GM18517 (cell line): Measurements from ENCODE around the gene FIGNL2.

Source experiments
- ATAC-seq: cut with Tn5 transposase; IDR thresholded peaks from one replicate; pipeline ENCODE4 v1.9.1; 2021; ENCODE audit warnings: mild to moderate bottlenecking, moderate library complexity; ENCODE audit not compliant: unreplicated experiment

The FIGNL2 gene

DNA sequence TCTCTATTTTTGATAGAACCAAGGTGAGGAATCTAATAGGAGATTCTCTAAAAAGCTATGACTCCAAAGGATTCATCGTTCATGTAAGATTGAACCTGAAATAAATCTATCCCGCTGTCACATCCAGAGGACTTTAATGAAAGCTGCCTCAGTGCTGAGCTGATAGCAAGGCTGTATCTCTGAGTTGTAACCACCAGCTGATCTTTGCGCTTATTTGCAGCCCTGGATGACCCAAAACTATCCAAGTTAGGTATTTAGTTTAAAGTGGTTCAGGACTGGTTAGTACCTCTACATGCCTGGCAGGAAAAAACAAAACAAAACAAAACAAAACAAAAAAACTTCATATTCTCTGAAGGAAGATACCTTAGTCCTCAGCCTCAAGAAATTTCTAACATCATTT, 30.6 kb upstream of the FIGNL2 start:
- no peak for ATAC-seq

DNA sequence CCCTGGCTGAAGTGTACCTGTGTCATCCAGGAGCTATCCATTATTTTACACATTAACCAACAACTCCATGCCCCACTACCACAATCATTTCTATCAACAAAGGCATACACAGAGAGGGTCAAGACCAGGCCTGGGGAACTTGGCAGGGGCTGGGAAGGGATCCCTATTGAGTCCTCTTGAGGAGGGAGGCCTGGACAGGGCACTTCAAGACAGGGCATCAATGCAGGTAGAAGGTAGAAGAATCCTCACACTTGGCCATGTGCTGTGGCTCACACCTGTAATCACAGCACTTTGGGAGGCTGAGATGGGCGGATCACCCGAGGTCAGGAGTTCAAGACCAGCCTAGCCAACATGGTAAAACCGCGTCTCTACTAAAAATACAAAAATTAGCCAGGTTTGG, 26.0 kb upstream of the FIGNL2 start:
- ATAC-seq = no peak

DNA sequence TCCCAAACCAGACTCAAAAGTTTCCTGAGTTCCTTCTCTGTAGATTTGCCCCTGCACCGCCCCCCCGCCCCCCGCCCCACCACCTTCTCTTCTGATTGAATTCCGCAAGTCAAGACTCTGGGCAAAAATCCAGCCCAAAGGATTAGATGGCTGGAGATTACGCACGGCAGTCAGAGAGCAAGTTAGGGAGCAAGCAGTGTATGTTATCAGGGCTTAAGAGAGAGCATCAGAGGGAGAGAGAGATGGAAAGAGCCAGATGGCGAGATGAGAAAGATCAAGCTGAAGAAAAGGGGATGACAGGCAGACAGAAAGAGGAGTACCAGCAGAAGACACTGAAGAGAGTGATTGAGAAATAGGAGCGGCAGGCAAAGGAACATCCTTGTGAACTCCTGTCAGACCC, 25.5 kb upstream of the FIGNL2 start:
- ATAC-seq = no peak

DNA sequence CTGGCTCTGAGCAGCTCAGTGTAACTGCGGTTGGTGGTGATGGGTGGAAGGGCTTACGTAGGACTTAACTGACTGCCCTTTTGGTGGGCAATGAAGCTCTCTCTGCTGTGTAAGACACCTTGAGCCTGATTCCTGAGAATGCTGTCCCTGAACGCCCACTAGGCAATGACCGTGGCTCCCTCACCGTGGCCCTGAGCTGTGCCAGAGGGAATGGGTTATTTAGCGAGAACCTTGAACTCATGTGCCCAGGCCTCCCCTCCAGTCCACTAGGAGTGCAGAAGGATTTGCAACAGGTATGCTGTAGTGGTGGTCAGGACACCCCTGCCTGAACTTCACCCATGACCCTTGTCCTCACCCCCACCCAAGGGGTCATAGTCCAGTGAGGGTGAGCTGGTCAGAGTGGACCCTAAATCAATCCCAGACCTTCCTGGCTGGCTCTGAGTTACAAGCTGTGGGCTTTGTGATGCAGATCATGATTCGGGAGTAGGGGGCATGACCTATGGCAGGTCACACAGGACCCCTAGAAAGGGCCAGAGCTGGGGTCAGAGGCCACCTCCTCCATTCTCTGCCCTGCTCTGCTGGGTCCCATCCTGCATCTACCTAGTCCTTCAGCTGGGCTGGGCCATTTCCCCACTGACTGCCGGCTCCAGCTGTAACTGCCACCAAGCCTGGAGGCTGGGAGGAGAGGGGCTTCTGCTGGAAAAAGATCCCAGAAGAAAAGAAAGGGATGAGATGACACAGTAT, 24.9 kb upstream of the FIGNL2 start:
- ATAC-seq = no peak

DNA sequence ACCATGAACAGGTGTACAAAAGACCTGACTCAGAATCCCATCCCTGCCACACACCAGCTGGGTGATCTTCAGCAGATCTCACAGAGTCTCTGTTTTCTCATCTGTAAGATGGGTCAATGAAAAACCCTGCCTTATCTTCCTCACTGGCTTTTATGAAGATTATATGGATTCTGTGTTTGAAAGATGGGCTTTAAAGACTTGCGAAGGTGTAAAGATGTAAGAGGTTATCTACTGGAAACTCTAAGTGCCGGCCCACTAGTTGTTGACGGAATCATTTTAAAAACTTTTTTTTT, 24.1 kb upstream of the FIGNL2 start:
- ATAC-seq = no peak

DNA sequence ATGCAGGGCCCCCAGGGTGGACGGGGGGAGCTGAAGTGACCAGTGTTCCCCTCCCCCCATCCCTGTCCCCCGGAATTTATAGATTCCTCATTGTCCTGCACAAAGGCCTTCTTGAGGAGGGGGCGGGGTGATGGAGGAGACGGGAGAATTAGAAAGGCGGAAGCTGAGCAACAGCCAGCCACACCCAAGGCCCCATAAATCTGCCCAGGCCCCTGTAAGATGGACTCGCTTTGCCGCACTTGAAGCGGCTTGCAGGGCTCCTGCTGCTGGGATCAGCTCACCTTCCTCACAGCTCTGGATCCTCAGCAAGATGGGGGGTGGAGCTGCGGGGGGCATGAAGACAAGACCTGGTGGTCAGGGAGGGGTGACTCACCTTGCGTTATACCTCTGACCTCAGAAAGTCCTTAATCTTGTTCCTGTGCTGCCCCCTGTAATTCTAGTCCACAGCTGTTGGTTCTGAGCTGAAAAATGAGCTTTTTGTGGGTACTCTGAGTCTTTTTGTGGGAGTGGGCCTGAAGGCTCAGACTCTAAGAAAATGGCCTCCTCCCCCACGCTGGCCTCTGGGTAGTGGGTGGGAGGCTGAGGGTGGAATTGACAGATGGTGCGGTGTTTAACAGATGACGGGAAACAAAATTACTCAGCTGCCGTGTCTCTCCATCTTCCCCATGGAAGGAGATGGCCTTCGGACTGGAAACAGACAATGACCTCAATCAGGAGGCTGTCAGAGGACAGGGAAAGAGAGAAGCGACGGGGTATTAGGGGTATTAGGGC, 23.6 kb upstream of the FIGNL2 start:
- no peak for ATAC-seq

DNA sequence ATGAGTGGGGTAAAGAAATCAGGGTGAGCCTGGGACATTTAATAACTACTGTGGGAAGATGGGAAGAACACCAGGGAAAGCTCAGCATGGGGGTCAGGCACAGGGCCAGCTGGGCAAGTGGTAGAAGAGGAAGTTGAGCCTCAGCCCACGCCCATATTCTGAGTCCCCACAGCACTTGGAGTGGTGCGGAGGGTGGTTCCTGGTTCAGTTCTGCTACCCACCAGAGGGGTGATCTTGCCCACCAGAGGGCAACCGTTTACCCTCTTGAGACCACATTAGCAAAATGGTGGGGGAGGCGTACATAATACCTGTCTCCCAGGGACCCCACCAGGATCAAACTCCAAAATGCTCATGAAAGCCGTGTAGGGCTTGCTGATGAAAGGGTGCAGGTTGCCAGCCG, 22.6 kb upstream of the FIGNL2 start:
- ATAC-seq = no peak

DNA sequence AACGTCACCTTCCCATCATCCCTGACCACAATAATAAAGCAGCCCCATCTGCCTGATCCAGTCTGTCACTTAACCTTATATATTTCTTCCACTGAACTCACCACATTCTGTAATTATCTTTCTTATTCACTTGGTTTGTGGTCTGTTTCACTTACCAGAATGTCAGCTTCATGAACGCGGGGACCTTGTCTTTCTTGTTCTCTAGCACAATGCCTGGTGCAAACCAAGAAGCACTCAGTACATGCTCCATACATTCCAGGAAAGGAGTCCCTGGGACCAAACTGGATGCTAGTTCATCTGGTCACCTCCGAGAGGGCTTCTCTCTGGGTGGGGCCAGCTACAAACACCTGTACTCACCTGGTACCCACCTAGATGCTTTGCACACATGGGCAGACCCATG, 22.0 kb upstream of the FIGNL2 start:
- no peak for ATAC-seq

DNA sequence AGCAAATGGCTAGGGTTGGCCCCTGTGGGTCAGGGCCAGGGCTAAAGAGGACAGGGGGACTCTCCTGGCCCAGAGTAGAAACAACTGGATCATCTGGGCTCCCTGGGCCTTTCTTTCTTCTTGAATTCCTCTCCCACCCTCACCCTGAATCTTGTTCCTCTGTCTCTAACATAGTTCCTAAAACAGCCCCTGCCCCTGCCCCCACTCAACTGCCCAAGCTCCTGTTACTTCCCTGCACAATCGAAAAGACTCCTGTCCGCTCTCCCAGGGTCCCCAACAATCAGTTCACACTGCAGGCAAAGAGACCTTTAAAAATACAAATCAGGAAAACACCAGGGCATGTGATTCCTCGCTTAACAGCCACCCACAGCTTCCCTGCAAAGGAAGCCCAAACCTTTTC, 21.4 kb upstream of the FIGNL2 start:
- no peak for ATAC-seq

DNA sequence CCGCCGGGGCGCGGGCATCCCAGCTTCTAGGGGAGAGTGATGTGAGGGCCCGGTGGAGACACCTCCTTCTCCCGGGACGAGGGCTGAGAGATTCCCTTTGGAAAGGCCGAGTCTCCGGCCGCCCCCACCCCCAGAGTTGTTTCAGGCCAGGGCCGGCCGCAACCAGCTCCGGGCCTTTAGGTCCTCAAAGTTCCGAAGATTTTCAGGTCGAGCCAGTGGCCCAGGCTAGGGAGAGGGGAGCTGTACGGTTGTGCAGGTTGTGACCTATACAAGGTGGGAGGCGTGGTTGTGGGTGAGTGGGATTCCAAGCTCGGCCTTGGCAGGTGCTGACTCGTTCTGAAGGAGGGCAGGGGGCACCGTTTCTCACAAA, 21.0 kb upstream of the FIGNL2 start:
- ATAC-seq = no peak

DNA sequence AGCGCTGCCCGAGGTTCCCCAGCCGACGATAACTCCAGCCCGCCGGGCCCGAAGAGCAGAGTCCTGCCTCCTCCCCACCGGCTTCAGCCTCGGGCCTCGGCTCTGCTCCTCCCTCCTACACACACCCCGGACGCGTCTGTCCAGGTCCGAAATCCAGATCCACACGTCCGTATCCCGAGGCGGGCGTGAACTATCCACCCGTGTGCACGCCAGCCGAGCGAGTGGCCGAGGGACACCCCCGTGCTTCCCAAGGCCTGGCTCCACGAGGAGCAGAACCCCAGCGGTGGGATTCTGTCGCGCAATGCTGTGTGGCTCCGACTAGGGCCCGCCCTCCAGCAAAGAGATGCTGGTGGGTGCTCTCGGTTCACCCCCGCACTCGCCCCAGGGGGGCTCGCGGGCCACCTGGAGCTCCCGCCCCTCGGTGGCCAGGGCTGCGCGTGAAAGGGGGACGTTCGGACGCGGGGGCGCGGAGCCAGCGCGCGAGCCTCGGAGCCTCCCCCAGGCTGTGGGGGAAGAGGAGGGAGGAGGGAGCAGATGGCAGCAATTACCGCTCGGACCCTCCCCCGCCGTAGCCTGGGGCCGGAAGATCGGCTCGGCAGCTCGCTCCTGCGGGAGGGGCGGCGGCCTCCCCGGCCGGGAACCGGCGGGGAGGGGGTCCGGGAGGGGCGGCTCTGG, 20.4 kb upstream of the FIGNL2 start:
- no peak for ATAC-seq

DNA sequence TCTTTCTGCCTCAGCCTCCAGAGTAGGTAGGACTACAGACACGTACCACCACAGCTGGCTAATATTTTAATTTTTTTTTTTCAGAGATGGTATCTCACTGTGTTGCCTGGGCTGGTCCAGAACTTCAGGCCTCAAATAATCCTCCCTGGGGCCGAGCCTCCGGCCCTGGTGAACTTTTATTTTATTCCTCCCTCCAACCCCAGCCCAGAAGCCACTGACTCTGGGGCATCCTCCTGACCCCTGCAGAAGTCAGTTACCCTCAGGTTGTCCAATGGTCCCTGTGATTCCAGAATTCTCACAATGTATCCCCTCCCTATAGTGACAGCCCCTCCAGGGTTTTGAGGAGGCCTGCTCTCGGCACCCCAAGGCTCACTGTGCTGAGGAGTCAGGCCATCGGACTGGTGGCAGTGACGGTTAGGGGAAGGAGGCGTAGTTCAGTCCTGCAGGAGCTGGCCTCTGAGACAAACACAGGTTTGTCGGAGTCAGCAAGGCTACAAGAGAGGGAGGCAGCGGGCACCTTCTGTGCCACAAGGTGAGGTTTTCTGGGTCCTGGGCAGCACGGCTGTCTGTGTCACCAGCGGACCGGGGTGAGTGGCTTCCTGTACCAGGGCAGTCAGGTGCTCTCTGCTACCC, 19.4 kb upstream of the FIGNL2 start:
- ATAC-seq = no peak

DNA sequence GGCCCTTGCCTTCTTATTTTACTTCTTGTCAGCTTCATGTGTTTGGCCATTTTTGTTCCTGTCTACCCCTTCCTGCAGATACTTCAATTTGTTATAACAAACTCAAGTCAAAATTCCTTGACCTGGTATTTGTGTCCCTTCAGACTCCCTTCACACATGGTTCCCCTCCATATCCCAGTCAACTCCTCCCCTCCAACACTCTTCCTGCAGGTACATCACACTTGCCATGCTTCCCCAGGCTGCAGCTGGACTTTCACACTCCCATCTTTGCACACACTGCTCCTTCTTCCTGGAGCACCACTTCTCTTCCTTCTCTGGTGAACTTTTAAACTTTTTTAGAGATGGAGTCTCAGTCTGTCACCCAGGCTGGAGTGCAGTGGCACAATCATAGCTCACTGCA, 18.9 kb upstream of the FIGNL2 start:
- ATAC-seq = no peak

DNA sequence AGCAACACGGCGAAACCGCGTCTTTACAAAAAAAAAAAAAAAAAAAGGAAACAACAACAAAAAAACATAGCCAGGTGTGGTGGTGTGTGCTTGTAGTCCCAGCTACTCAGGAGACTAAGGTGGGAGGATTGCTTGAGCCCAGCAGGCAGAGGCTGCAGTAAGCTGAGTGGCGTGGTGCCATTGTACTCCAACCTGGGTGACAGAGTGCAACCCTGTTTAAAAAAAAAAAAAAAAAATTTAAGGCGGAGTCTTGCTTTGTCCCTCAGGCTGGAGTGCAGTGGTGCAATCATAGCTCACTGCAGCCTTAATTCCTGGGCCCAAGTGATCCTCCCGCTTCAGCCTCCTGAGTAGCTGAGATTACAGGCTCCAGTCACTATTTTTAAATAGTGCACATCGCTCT, 18.2 kb upstream of the FIGNL2 start:
- no peak for ATAC-seq

DNA sequence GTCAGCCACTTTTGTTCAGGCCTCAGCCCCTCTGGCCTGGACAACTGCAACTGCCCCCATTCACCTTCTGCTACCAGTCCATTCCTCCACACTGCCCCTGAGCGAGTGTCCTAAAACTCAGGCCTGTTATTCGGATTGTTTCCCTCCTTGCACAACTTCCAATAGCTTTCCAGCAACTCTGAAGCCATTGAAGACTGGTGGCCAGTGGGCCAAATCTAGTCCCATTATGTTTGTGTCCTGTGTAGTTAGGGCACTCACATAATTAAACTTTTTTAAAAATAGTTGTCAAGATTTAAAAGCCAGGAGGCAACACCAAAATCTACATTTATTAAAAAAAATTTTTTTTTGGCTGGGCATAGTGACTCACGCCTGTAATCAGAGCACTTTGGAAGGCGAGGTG, 17.8 kb upstream of the FIGNL2 start:
- ATAC-seq = no peak

DNA sequence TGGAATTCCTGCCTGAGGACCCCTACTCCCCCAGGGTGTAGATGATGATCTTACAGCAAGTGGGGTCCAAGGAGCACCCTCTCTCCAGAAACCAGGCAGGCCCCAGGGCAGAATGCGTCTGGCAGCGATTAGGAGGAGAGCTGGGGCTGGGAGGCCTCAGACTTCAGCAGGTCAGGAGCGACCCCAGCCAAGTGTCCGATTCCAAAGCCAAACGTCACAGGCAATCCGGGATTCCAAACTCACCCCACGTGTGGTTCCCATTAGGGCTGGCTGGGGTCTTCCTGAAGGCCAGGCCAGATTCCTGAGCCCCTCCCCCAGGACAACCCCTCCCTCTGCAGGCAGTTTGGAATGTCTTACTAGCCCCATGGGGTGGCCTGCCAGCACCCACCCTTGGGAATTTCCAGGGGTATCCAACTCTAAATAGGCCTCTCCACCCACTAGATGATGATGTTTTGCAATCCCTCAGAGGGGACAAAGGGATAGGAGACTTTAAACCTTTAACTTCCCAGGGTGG, 17.3 kb upstream of the FIGNL2 start:
- ATAC-seq = no peak

DNA sequence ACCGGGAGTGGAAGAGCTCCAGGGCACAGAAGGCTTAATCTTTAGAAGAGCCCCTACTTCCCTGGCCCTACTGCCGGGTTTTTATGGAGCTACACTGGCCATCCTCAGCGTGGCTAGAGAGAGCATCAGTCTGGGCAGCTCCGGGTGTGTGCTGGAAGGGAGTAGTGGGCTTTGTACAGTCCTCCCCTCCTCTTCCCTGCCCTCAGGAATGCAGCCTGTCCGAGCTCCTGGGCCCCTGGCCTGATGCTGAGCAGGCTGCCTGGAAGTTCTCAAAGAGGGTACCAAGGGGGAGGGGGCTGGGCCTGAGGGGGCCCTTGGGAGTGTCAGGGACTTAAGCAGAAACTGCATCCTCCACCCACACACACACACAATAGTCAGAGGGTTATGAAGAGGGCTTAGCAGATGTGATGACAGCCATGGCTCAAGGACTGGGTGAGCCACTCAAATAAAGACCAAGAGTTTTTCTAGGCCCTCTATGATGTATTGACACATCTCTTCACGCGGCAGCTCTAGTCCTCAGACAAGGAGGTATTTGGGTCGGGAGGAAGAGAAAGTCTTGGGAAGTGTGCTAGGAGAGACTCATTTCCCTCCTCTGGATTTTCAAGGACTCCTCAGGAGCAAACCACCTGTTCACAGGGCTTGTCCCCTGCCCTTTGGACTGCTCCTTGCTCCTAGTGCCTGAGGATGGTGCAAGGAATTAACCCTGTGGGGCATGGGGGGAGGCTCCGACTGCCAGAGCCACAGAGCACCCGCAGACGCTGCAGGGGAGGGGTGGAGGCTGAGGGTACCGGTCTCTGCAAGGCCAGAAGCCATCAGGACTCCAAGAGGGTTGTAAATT, 16.5 kb upstream of the FIGNL2 start:
- no peak for ATAC-seq

DNA sequence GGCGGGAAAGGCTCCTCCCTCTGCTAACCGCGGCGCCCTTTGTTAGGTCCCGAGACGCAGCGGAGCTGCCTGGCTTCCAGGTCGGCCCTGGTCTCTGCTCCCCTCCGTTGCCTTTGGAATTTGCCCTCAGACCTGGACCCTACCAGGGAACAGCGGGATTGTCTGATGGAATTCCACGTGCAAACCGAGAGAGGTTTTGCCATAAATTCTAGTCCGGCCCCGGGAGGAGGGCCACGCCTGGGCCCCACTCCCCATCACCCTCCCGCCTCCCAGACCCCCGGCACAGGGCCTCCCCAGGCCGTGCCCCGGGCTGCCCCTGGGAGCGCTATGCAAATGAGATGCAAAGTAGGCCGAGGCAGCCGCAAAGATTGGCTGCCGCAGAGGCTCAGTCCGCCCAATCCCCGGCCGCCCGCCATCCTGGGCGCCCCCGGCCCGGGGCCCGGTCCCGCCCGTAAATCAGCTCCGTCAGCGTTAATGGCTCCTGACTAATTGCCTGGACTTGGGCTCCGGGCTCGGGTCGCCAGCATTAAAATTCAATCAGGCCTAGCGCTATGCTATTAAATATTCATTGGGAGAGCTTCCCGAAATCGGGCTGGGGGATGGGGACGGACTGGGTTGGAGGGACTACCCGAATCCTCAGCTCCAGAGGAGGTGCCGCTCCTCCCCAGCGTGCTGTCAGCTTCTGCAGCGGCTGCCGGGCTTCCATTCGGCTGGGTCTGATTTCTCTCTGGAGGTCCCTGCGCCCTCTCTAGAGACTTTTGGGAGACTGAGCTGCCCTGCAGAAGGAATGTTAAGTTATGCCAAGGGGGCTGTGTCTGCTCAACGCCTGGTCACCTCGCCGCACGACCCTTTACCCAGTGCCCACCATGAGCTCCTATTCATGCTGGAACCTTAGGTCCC, 15.7 kb upstream of the FIGNL2 start:
- no peak for ATAC-seq

DNA sequence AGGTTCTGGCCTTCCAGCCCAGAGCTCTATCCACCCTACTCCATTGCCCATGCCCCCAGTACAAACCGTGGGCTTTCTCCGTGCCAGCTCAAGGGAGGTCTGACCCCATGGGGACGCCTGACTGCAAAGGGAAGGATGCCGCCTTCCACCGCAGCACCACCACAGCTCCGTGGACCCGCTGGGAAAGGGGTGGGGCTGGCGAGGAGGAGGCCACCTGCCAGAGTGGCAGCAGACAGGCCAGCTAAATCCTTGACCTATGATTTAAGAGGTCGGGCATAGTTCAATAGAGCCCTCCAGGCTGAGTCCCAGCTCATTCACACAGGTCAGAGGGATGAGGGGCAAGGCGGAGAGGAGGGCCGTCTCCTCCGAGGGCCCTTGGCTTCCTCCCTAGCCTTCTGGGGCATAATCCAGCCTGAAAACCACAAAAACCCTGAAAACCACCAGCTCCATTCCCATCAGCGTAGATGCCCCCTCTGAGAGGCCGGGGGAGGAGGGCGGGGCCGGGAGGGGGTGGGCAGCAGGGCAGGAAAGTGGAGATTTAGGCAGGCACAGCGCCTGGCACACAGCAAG, 14.9 kb upstream of the FIGNL2 start:
- no peak for ATAC-seq
